ENCODE results near the gene MSI2.

MSI2 gene

DNA sequence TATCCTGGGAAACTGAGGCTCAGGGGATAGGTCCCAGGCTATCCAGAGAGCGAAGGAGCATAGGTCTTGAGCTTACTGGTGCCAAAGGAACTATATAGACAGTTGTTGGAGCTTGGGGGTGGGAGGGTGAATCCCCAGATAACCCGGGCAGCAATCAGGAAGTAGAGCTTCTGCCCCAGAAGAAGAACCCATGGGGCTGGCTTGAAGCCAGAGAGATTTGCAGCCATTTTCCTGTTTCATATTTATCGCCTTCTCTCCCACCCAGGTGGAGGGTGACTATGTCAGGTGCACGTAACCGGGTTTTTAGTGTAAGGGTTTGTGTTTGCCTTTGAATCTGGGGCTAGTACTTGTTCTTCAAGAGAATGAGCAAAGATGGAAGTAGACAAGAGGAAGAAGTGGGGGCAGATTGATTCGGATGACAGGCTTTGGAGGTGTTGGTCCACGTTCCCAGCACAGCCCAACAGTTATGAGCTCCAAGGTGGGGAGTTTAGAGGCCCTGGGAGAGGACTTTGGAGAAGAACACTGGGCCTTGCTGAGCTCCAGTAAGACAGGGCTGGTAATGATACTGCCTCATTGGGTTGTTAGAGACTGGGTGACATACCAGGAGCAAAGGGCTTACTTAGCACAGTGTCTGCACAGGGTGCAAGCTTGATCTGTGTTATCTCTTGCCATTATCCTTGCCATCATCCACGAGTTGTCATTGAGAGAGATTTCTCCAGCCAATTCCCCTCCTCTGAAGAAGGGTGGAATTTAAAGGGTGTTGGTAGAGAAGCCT is 343.1 kb downstream of the MSI2 start:
- DNase-seq (ENCODE audit: low spot score) = no peak

DNA sequence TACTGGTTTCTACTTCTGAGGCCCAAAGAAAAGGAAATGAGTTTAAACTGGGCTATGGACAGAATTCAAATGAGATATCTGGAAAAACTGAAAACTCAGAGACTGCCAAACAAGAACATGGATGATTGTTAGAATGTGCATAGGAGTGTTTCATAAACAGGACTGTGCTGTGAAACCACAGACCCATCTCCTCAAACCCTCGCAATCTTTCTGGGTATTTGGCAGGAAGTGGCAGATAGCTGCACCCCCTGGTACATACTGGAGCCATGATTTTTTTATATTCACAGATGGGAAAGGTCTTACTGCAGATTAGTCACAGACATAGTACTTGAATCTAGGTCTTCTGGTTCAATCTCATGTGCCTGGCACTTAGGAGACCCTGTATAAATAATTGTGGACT is 343.8 kb downstream of the MSI2 start:
- no peak for DNase-seq (ENCODE audit: low spot score)

DNA sequence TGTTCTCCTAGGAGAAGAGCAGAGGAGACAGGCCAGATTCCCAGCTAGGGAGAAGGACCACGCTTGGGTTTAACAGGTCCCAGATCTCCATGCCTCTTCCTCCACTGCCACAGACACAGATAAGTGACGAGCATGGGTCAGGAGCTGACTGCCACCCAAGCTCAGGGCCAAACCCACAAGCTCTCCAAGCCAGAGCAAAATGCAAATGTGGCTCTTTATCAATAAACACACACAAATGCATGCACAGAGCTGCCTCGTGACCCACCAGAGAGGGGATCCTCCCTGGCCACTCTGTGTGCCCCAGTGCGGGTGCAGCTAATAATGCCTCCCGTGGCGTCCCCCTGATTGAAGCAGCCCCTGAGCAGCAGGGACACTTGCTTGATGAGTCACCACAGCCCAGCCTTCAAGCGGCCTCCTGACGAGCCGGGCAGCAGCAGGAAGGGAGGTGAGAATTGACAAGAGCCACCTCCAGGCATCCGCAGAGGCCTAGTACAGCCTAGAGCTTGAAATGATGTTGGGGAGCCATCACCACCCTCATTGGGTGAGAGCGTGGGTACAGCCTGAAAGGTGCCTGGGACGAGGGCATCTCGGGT is 344.9 kb downstream of the MSI2 start:
- no peak for DNase-seq (ENCODE audit: low spot score)

DNA sequence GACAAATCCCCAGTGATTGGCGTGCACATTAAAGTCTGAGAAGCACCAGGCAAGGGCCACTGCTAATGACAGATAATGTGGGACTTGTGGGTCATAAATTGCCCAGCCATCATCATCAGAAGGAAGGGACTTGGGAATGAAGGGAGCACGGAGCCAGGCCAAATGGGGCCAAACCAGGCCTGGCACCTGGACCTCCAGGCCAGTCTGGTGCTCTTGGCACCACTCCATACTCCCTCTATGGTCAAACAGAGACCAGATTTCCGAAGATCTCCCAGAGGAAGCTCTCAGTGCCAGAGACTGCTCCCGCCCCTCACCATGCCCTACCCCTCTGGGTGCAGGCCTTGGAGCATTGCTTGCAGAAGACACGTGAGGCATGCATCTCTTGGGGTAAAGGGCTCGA is 346.6 kb downstream of the MSI2 start:
- no peak for DNase-seq (ENCODE audit: low spot score)

DNA sequence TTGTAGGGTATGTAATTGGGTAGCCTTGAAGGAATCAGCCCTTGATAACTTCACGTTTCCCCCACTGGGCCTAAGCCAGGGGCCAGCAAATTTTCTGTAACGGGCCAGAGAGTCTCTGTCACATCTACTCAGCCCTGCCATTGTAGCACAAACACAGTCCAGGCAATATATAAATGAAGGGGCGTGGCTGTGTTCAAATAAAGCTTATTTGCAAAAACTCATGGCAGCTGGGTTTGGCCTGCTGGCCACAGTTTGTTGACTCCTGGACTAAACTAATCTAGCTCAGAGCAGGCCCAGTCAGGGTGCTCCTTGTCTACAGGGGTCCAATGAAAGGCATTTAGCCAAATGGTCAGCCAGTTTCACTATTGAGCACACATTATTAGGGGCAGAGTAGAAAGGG is 347.2 kb downstream of the MSI2 start:
- no peak for DNase-seq (ENCODE audit: low spot score)

DNA sequence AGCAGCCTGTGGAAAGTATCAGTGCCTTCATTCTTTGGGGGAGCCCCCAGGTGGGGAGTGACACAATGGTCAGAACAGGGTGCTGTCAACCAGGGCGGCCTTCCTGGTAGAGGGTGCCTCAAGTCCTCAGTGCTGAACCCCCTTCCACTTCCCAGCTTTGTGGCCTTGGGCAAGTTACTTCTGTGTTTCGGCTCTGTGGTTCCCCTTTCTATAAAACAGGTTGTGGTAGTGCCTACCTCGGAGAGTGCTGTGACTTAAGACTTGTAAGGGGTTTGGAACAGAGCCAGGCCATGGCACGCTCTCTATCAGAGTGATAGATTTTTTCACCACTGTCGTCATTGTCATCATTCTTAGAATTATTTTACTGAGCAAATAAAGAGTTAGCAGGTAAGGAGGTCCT is 347.7 kb downstream of the MSI2 start:
- DNase-seq (ENCODE audit: low spot score) = no peak

DNA sequence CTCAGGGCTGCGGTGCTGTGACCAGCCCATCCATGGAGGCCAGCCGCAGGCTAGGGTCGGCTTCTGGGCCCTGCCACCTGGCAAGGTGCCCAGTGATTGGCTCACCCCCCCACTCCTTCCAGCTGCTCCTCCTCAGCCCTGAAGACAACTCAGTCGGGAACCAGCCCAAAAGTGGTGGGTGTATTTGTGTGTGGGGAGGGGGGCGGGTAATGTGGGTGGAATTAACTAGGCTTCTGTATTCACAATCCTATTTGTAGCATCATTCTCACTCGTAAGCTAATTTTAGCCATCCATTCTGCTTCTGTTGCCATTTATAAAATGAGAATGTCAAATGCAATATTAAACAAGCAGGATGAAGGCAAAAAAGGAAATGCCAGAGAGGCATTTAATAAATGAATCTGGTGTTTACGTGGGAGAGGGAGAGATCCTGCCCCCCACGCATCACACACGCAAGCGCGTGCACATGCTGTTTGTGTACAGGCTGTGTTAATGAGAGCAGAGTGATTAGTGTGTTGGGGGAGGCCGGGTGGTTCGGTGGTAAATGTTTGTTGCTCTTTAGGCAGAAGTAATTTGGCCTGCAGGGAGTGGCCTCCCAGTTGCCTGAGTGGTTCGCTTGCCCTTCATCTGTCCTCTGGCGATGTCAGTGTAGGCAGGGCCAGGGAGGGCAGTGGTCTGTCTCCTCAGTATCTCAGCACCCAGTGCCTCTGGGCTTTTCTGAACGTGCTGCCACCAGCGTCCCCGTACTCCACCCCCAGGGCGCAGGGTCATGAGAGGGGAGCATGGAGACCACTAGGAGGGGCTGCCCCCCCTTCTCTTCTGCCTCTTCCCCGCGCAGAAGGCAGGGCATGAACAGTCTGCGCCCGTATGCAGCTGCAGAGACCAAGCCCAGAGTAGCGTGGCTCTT is 348.7 kb downstream of the MSI2 start:
- DNase-seq (ENCODE audit: low spot score) = no peak

DNA sequence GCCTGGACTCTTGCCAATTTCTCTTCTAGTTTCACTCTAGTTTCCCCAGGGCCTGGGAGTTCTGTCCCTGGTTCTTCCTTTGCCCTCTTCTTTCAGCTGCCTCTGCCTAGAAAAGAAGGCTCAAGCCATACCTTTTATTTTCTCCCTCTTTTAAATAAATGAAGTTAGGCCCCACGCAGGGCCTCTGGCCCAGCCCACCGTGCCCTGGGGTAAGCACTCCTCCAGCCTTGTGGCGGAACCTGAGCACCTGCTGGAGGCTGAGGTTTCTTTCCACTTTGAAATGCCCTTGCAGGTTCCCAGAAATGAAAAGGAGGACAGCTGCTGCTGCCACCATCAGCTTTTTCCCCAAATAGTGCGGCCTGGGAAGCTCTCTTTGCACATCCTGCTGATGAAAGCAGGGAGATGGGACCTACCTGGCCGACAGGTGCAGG is 349.4 kb downstream of the MSI2 start:
- no peak for DNase-seq (ENCODE audit: low spot score)

DNA sequence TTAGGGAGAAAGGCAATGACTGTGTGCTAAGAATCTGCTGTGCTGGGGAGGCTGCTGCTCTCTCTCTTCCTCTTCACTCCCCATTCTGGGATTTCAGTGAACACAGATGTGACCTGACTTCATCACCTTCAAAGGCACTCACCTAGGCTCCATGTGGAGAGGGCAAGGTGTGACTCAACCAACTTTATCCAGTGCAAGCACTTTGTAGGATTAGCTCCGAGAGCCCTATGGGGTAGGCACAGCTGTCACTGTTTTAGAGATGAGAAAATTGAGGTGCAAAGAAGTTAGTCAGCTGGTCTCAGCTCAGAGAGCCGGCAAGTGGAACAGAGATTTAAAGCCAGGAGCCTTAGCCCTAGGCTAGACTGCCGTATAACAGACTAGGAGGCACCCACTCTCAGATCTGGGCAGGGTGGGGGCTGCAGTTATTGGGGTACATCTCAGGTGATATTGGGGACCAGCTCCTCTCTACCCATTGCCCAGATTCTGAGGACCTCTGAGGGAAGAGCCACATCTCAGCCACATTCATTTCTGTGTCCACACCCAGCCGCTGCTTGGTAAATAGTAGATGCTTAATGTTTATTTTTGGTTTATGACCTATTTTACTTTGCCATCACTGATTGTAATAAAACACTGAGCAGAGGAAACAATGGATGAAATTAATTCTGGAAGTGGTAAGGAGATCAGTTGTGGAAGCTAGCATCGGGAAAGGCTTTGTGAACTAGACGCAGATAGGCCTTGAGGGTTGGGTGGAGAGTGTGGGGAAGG is 350.0 kb downstream of the MSI2 start:
- DNase-seq (ENCODE audit: low spot score) = no peak

DNA sequence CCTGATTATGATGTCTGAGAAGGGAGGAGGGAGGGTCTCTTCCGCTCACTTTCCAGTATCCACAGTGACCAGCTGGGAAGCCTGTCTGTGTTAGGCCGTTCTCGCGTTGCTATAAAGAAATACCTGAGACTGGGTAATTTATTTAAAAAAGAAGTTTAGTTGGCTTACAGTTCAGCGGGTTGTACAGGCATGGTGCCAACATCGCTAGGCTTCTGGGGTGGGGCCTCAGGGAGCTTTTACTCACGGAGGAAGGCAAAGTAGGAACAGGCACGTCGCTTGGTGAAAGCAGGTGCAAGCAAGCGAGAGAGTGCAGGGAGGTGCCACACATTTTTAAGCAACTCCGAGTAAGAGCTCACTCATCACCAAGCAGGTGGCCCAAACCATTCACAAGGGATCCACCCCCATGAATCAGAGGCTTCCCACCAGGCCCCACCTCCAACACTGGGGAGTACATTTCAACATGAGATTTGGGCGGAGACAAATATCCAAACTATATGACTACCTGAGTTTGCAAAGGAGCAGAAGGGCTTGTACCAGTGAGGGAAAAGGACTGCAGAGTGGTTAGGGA is 351.3 kb downstream of the MSI2 start:
- no peak for DNase-seq (ENCODE audit: low spot score)

DNA sequence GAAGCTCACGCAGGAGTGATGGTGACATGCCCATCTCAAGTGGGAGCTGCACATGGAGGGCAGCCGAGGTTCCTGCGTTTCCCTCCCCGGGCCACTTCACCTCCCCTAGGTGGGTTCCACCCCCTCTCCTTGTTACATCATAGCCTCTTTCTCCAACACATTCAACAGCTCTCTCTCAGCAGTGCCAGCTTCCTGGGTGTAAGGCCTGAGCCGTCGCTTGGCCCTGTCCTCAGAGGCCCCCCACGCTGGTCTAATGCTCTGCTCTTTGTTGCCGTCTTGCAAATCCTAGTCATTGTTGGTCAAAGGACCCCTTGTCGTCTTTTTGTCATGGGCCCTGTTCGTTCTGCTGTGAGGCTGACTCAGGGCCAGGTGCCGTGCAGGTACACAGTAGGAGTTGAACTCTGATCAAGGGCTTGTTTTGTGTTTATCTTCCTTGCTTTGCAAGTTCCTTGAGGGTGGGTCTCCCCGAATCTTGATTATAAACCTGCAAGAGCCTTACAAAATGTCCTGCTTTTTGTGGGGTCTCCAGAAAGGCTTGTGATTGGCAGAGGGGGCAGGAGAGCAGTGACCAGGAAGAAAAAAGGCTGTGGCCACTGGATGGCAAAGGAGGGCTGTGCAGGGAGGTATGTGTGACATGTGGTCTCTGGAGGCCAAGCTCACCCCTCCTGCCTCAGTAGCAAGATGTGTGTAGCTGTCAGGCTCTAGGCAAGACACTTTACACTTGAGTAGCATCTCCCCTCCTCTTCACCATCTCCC is 352.2 kb downstream of the MSI2 start:
- no peak for DNase-seq (ENCODE audit: low spot score)

DNA sequence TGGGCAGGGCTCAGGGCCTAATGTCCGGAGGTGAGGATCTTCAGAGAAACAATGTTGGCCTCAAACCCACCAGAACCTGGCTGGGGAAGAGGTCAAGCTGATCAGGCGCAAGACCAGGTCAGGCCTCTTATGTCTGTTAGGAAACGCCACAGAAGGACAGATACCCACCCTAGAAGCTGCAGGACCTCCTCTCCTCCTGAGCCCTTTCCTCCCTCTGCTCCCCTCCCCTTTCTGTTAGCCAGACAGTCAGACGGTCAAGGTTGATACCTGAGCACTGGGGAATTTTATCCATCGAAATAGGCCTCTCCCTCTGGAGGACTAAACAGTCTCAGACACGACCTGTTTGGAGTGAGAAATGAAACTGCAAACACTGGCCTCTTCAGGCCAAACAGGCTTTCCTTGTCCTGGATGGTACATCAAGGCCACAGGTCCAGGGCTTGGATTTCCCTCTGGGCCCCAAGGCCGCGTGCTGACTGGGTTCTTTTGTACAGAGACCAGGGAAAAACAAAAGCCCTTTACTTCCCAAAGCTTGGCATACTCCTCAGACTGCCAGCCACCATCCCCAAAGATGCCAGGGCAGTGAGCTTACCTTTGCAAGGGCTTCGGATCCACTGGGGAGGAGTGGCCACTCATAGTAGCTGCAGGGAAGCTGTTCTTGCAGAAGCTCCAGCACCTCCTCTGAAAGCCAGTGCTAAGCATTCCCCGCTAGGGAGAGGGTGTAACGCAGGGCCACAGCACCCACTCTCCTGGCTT is 353.0 kb downstream of the MSI2 start:
- no peak for DNase-seq (ENCODE audit: low spot score)

DNA sequence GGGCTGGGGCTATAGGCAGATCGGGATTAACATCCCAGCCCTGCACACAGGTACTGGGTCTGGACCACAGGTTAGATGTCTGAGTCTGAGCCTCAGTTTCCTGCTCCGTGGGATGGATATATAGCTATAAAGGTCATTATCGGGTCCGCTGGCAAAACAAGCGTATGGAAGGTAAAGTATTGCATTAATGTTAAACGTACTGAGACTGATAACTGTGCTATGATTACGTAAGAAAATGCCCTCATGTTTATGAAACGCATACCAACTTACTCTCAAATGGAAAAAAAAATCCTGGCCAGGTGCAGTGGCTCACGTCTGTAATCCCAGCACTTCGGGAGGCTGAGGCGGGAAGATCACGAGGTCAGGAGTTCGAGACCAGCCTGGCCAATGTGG is 353.6 kb downstream of the MSI2 start:
- no peak for DNase-seq (ENCODE audit: low spot score)

DNA sequence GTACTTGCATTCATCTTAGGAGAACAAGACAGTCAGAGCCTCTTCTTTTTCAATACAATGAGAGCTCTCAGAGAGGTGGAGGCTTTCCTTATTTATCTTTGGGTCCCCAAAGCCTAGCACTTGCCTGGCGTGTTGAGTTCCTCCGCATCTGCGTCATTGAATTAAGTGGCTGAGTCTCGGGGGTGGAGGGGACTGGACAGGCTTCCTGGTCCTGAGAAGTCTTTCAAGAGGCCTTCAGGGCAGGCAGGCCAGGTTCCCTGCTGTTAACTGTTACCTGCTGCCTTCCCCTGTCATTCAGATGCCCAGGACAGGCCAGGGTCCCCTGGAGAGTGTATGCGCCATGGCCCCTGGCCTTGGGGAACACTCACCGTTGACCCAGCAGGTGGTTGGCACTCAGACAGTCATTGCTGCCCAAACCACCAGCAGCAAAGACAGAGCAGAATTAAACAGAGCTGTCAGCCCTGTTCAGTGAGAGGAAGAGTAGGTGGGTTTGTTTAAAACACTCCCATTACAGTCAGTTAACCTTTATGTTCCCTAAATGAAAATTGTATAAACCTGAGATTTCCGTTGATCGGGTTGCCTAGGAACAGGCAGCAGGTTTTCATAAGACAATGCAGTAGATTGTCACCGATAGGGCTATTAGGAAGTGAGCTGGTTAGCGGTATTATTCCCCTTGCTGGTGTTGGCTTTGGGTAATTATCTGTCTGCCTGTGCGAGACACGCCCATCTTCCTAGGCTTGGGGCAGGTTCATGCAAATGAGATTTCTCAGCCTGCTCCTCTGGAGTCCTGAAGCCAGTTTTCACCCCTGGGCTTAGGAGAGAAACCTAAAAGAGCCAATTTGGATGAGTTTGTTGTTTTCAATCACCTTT is 356.1 kb downstream of the MSI2 start:
- no peak for DNase-seq (ENCODE audit: low spot score)

DNA sequence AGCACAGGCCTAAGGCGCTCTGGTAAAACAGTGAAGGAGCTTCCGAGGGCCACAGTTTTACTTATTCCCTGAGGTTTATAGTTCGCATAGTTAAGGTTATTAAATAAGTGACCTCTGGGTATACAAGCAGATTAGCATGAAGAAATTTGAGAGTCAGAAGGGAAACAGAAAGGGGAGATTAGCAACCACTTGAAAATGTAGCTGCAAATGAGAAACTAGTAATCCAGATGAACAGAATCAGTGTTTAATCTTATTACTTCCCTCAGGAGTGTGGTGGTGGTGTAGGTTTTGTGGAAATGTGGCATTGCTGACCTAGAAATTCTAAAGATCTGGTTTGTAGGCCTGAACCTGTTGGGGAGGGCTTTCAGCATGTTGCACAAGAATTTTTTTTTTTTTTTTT is 358.4 kb downstream of the MSI2 start:
- no peak for DNase-seq (ENCODE audit: low spot score)

DNA sequence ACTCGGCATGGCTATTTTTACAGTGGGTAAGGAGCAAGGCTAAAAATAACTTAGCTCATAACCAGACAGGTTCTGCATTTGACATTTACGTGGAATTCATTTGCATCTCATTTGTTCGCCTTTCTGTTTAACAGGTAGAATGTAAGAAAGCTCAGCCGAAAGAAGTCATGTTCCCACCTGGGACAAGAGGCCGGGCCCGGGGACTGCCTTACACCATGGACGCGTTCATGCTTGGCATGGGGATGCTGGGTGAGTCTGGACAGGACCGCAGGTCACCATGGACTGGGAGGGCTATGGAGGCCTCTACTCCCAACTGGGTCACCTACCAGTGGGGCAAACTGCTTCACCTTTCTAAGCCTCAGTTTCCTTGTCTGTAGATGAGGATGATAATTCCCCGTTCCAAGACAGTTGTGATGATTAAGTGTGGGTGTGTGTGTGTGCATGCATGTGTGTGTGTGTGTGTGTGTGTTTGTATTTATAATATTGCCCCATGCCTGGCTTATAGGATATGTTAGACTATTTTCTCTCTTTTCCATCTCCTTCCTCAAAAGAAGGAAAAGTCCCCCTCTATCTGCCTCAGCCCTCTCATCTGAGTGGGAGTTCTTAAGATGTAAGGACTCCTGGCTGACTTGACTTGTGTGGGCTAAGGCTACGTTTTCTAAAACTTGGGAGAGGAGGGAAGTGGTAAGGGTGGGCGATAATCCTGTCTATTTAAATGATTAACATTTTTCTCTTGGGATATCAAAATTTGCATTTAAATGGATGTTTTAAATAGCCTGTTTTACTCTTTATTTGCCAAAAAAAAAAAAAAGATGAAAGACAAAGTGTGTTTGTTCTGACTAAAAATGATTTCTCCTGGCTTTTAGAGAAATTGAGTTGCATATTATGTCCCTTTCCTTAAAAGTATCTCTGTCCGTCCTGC is 359.8 kb downstream of the MSI2 start:
- DNase-seq (ENCODE audit: low spot score) = no peak

DNA sequence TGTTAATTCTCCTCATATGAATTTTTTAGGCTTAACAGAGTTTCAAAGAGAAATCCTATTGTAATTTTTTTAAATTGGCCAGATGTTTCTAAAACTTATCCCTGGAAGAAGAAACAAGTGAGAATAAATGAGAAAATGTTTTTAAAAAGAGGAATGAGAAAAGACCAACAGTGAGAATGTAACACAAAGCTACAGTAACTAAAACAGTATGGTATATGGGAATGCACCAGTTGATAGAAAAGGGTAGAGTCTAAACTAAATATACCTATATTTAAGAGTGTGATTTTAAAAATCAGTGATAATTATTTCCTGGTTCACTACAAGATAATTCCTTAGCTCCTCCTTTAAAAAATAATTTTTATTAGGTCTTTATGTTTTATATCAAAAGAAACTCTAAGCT is 360.9 kb downstream of the MSI2 start:
- DNase-seq (ENCODE audit: low spot score) = no peak

Measured in hematopoietic multipotent progenitor cell treated with erythropoietin and hydrocortisone succinate and interleukin-3 and kit ligand, for 17 days (in vitro differentiated cells).